ENCODE measurements around the gene TMIE. TPM values are rescaled to one million over a fixed set of nuclear protein-coding genes. Genes with fewer than 3 reads are reported as not detected.

TMIE gene
- total RNA-seq, 1 experiment from 2014 or later = not detected

DNA sequence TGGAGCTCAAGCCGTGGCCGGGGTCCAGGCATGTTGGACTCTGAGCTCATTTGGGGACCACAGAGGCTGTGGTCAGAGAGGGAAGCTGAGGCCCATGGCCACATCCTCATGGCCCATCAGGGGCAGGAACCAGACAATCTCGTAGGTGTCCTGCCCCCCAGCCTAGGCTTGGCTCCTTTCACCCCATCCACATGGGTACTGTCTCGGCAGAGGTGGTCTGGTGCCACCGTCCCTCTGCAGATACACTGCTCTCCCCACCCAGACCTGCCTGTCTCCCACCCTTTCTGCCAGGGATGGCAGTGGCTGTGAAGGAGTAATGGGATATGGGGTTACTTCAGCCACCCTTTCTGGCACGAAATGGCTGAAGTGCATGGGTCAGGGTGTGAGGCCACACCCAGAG, 8.5 kb downstream of the TMIE start:
- no peaks in the 10 kb centered on the region for H3K9me3 Mint-ChIP-seq (ENCODE audit: unreplicated experiment)
- H3K4me3 Mint-ChIP-seq (ENCODE audit: unreplicated experiment) = no peak overlapping the region
- Histone ChIP-seq H3K9me3 (no peaks in the 10 kb centered on the region), H3K4me1 (peaks cover 10% of the 10 kb centered on the region), H3K27me3 (replicated peaks; ENCODE audit: control insufficient read depth, insufficient read depth, low read length) (no peaks in the 10 kb centered on the region), H3K36me3 (ENCODE audit: control insufficient read depth, insufficient read depth, low read length) (no peaks in the 10 kb centered on the region), H3K4me3 (ENCODE audit: low read depth, low read length) (no peak overlapping the region)
- BruUV-seq (replicated peaks) = no TSS peak
- no peaks in the 10 kb centered on the region for H3K36me3 Mint-ChIP-seq (ENCODE audit: insufficient read depth, unreplicated experiment)
- ChIA-PET POLR2A (no interaction called here), CTCF (interaction anchor here (1.5 kb wide), 1 partner anchor 200 kb away, joined by 4 read pairs; no protein-coding TSS in a partner anchor)
- no peak for TF ChIP-seq CTCF (IDR thresholded peaks at IDR 0.05; ENCODE audit: insufficient read depth in 1 of 2, low read depth in 1 of 2, low read length in 1 of 2, severe bottlenecking in 1 of 2, unreplicated experiment in 1 of 2)
- H3K27me3 Mint-ChIP-seq (ENCODE audit: insufficient read depth, unreplicated experiment) = no peaks in the 10 kb centered on the region
- peak in 1 of 2 experiments; percentile 21 for DNase-seq
- intact Hi-C loops (cut with micrococcal nuclease; ENCODE audit: unreplicated experiment) = loop anchor here (5.0 kb wide), 1 partner anchor 222 kb away; no protein-coding TSS in a partner anchor
- H3K27ac Mint-ChIP-seq (ENCODE audit: unreplicated experiment) = no peak overlapping the region
- H3K4me1 Mint-ChIP-seq (ENCODE audit: low read depth, unreplicated experiment) = no peaks in the 10 kb centered on the region

DNA sequence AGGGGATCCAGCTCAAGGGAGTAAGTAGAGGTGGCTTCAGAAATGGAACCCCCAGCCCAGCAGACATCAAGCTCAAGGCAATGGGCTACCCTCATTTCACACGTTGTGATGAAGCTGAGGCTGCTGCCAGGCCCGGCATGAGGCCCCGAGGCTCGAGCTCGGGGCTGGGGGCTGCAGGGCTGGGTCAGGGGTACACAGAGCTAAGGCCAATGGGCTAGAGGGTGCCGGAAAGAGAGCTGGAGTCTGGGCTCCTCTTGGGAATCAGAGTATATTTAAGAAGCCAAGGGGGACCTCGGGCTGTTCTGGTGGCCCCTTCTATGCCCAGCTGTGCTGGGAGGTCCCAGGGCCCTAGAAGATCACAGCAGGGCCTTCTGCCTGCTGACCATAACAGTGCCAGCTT, 9.0 kb downstream of the TMIE start:
- Histone ChIP-seq H3K4me3 (ENCODE audit: low read depth, low read length) (no peak overlapping the region), H3K27me3 (replicated peaks; ENCODE audit: control insufficient read depth, insufficient read depth, low read length) (no peaks in the 10 kb centered on the region), H3K9me3 (no peaks in the 10 kb centered on the region), H3K4me1 (peaks cover 10% of the 10 kb centered on the region), H3K36me3 (ENCODE audit: control insufficient read depth, insufficient read depth, low read length) (no peaks in the 10 kb centered on the region)
- H3K4me1 Mint-ChIP-seq (ENCODE audit: low read depth, unreplicated experiment) = no peaks in the 10 kb centered on the region
- H3K9me3 Mint-ChIP-seq (ENCODE audit: unreplicated experiment) = no peaks in the 10 kb centered on the region
- H3K27me3 Mint-ChIP-seq (ENCODE audit: insufficient read depth, unreplicated experiment) = no peaks in the 10 kb centered on the region
- POLR2A ChIA-PET = no interaction called here
- BruUV-seq (replicated peaks) = no TSS peak
- H3K27ac Mint-ChIP-seq (ENCODE audit: unreplicated experiment) = no peak overlapping the region
- CTCF ChIA-PET = interaction anchor here (1.5 kb wide), 1 partner anchor 199 kb away, joined by 4 read pairs; no protein-coding TSS in a partner anchor
- intact Hi-C loops (cut with micrococcal nuclease; ENCODE audit: unreplicated experiment) = no loop called here
- H3K36me3 Mint-ChIP-seq (ENCODE audit: insufficient read depth, unreplicated experiment) = no peaks in the 10 kb centered on the region
- H3K4me3 Mint-ChIP-seq (ENCODE audit: unreplicated experiment) = no peak overlapping the region
- DNase-seq = no peak
- TF ChIP-seq CTCF (IDR thresholded peaks at IDR 0.05; ENCODE audit: insufficient read depth in 1 of 2, low read depth in 1 of 2, low read length in 1 of 2, severe bottlenecking in 1 of 2, unreplicated experiment in 1 of 2) = no peak

DNA sequence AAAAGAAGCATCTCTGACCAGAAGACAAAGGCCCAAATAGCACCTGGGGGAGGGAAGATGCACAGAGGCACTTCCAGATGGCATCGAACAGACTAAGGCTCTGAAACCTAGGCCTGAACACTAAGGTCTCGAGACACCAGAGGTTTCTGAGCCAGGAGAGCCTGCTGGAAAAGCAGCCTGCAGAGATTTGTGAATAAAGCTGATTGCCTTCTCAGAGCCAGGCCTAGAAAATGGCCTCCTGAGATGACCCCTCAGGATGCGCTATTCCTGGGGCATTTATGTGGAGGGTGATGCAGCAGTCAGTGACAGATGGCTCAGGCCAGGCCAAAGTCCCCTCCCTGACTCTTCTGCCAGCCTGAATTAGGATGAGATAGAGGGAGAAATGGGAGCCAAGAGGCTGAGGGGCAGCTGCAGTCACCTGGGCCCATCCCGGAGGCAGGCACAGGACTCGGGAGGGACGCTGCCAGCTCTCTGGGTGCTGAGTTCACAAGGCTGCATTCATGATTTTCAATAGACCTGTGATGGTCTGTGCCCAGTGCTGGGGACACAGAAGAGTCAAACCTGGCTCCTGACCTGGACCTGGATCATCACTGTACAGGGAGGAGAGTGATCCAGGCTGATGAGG, 9.6 kb downstream of the TMIE start:
- no peaks in the 10 kb centered on the region for H3K4me1 Mint-ChIP-seq (ENCODE audit: low read depth, unreplicated experiment)
- BruUV-seq (replicated peaks) = no TSS peak
- Histone ChIP-seq H3K4me3 (ENCODE audit: low read depth, low read length) (no peak overlapping the region), H3K36me3 (ENCODE audit: control insufficient read depth, insufficient read depth, low read length) (no peaks in the 10 kb centered on the region), H3K27me3 (replicated peaks; ENCODE audit: control insufficient read depth, insufficient read depth, low read length) (no peaks in the 10 kb centered on the region), H3K9me3 (no peaks in the 10 kb centered on the region), H3K4me1 (peaks cover 10% of the 10 kb centered on the region)
- DNase-seq = peak in 1 of 2 experiments; percentile 17
- TF ChIP-seq CTCF (IDR thresholded peaks at IDR 0.05; ENCODE audit: insufficient read depth in 1 of 2, low read depth in 1 of 2, low read length in 1 of 2, severe bottlenecking in 1 of 2, unreplicated experiment in 1 of 2) = no peak
- H3K36me3 Mint-ChIP-seq (ENCODE audit: insufficient read depth, unreplicated experiment) = no peaks in the 10 kb centered on the region
- ChIA-PET CTCF (interaction anchor here (1.5 kb wide), 1 partner anchor 199 kb away, joined by 4 read pairs; no protein-coding TSS in a partner anchor), POLR2A (no interaction called here)
- intact Hi-C loops (cut with micrococcal nuclease; ENCODE audit: unreplicated experiment) = no loop called here
- H3K27ac Mint-ChIP-seq (ENCODE audit: unreplicated experiment) = no peak overlapping the region
- H3K4me3 Mint-ChIP-seq (ENCODE audit: unreplicated experiment) = no peak overlapping the region
- no peaks in the 10 kb centered on the region for H3K9me3 Mint-ChIP-seq (ENCODE audit: unreplicated experiment)
- H3K27me3 Mint-ChIP-seq (ENCODE audit: insufficient read depth, unreplicated experiment) = no peaks in the 10 kb centered on the region

Measured in Caco-2 (cell line).